ENCODE data around the gene ZNF688.

DNA sequence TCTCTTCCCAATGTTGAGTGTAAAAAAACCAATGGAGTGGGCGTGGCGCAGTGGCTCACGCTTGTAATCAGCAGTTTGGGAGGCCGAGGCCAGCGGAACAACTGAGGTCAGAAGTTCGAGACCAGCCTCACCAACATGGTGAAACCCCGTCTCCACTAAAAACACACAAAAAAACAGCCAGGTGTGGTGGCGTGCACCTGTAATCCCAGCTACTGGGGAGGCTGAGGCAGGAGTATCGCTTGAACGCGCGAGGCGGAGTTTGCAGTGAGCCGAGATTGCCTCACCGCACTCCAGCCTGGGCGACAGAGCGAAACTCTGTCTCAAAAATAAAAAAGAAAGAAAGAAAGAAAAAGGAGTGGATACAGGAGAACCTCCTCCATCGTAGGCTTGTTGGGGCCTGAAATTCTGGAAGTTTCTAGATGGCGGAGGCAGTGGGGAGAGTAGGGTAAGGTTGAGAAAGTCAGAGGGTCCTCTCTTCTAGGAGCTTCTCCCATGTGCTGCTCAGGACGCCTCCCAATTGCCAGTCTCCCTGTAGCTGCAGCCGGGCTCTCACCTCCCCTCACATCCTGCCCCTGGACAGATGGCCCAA lies 12.6 kb downstream of the ZNF688 start:
- TF ChIP-seq, protein P1, sequence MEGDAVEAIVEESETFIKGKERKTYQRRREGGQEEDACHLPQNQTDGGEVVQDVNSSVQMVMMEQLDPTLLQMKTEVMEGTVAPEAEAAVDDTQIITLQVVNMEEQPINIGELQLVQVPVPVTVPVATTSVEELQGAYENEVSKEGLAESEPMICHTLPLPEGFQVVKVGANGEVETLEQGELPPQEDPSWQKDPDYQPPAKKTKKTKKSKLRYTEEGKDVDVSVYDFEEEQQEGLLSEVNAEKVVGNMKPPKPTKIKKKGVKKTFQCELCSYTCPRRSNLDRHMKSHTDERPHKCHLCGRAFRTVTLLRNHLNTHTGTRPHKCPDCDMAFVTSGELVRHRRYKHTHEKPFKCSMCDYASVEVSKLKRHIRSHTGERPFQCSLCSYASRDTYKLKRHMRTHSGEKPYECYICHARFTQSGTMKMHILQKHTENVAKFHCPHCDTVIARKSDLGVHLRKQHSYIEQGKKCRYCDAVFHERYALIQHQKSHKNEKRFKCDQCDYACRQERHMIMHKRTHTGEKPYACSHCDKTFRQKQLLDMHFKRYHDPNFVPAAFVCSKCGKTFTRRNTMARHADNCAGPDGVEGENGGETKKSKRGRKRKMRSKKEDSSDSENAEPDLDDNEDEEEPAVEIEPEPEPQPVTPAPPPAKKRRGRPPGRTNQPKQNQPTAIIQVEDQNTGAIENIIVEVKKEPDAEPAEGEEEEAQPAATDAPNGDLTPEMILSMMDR (IDR thresholded peaks at IDR 0.05; ENCODE audit: low read depth, low read length, poor library complexity, severe bottlenecking), result no peak
- no peak for TF ChIP-seq EZH2phosphoT487 (IDR thresholded peaks at IDR 0.05; ENCODE audit: borderline replicate concordance, low read length)
